GM23338 (cell line): ENCODE measurements around the gene ELANE. TPM values are rescaled to one million over a fixed set of nuclear protein-coding genes. Genes with fewer than 3 reads are reported as not detected.
A peak's percentile ranks its signal among the peaks of the same experiment; 100 is the strongest.

Experiments
- ATAC-seq: fragments of 200-7000 bp; cut with Tn5 transposase; 3 replicates; pipeline ENCODE4 v1.9.1; 2020
- DNase-seq: peaks from one replicate; pipeline ENCODE4 v3.0.0-alpha.2; 2015; ENCODE audit warnings: low spot score
- H2AFZ ChIP-seq: fragments of 200-600 bp; sonication (generic); 2 replicates; pipeline ENCODE4 v1.8.0; 2016; ENCODE audit warnings: antibody characterized with exemption, mild to moderate bottlenecking, moderate library complexity
- H3F3A ChIP-seq: fragments of 200-600 bp; sonication (generic); replicated peaks from 2 replicates; pipeline ENCODE4 v1.8.0; 2017; ENCODE audit warnings: antibody characterized with exemption, mixed run types, low read depth
- H3K27ac ChIP-seq: fragments of 200-600 bp; sonication (generic); 2 replicates; pipeline ENCODE4 v1.6.1; 2016; ENCODE audit warnings: low read depth
- H3K27me3 ChIP-seq: fragments of 200-600 bp; sonication (generic); 2 replicates; pipeline ENCODE4 v1.8.0; 2016; ENCODE audit warnings: mild to moderate bottlenecking, mixed run types, moderate library complexity; ENCODE audit not compliant: insufficient read depth
- H3K36me3 ChIP-seq: fragments of 200-600 bp; sonication (generic); 2 replicates; pipeline ENCODE4 v1.8.0; 2016; ENCODE audit warnings: mild to moderate bottlenecking; ENCODE audit not compliant: insufficient read depth
- H3K4me1 ChIP-seq: fragments of 200-600 bp; sonication (generic); 2 replicates; pipeline ENCODE4 v1.8.0; 2016; ENCODE audit warnings: mild to moderate bottlenecking, moderate library complexity; ENCODE audit not compliant: insufficient read depth
- H3K4me2 ChIP-seq: fragments of 200-600 bp; sonication (generic); 2 replicates; pipeline ENCODE4 v1.7.1; 2017; ENCODE audit warnings: mixed run types
- H3K4me3 ChIP-seq: fragments of 200-600 bp; sonication (generic); 2 replicates; pipeline ENCODE4 v1.6.1; 2016; ENCODE audit warnings: mixed run types
- H3K79me2 ChIP-seq: fragments of 200-600 bp; sonication (generic); replicated peaks from 2 replicates; pipeline ENCODE4 v1.8.0; 2017; ENCODE audit warnings: mild to moderate bottlenecking; ENCODE audit not compliant: insufficient read depth
- H3K9me2 ChIP-seq: fragments of 200-600 bp; sonication (generic); 2 replicates; pipeline ENCODE4 v1.8.0; 2017; ENCODE audit not compliant: insufficient read depth
- H4K20me1 ChIP-seq: fragments of 200-600 bp; sonication (generic); replicated peaks from 2 replicates; pipeline ENCODE4 v1.8.0; 2017; ENCODE audit warnings: mild to moderate bottlenecking; ENCODE audit not compliant: insufficient read depth
- H3K27ac Mint-ChIP-seq: 2 replicates; pipeline ENCODE4 v1.8.0; 2020; ENCODE audit warnings: inconsistent platforms, mild to moderate bottlenecking, moderate library complexity, mixed read lengths
- H3K27me3 Mint-ChIP-seq: 3 replicates; pipeline ENCODE4 v1.8.0; 2022; ENCODE audit warnings: low read depth, mild to moderate bottlenecking, moderate library complexity, mixed read lengths, inconsistent platforms; ENCODE audit not compliant: insufficient read depth, poor library complexity
- H3K36me3 Mint-ChIP-seq: 3 replicates; pipeline ENCODE4 v1.8.0; 2021; ENCODE audit warnings: low read depth, mild to moderate bottlenecking, inconsistent platforms, moderate library complexity, mixed read lengths
- H3K4me1 Mint-ChIP-seq: 3 replicates; pipeline ENCODE4 v1.8.0; 2020; ENCODE audit warnings: mild to moderate bottlenecking, inconsistent platforms, mixed read lengths
- H3K4me3 Mint-ChIP-seq: 3 replicates; pipeline ENCODE4 v1.8.0; 2021; ENCODE audit warnings: moderate library complexity, mild to moderate bottlenecking, inconsistent platforms, mixed read lengths
- H3K9me3 Mint-ChIP-seq: 3 replicates; pipeline ENCODE4 v1.8.0; 2020; ENCODE audit warnings: moderate library complexity, mild to moderate bottlenecking, inconsistent platforms, mixed read lengths
- CREB1 ChIP-seq: fragments of 250-450 bp; sonication (Bioruptor Pico); IDR thresholded peaks from 2 replicates; pipeline ENCODE4 v1.5.0; 2020; ENCODE audit warnings: low read depth, mild to moderate bottlenecking, moderate library complexity
- ETS1 ChIP-seq: IDR thresholded peaks from 2 replicates; pipeline ENCODE4 v1.6.1; 2016; ENCODE audit warnings: antibody characterized with exemption
- EZH2 ChIP-seq: fragments of 200-600 bp; sonication (generic); IDR thresholded peaks from one replicate; pipeline ENCODE4 v1.8.0; 2017; ENCODE audit warnings: antibody characterized with exemption, mild to moderate bottlenecking, low read depth; ENCODE audit not compliant: unreplicated experiment
- EZH2phosphoT487 ChIP-seq: fragments of 200-600 bp; sonication (generic); IDR thresholded peaks from one replicate; pipeline ENCODE4 v1.8.1; 2018; ENCODE audit warnings: antibody characterized with exemption; ENCODE audit not compliant: unreplicated experiment
- NANOG ChIP-seq: IDR thresholded peaks from 2 replicates; pipeline ENCODE4 v1.6.1; 2016; ENCODE audit warnings: antibody characterized with exemption, borderline replicate concordance
- POLR2AphosphoS5 ChIP-seq: IDR thresholded peaks from 2 replicates; pipeline ENCODE4 v1.6.1; 2016; ENCODE audit warnings: antibody characterized with exemption, low read depth
- ZNF114 ChIP-seq: fragments of 250-450 bp; sonication (Bioruptor Pico); IDR thresholded peaks from 2 replicates; pipeline ENCODE4 v1.5.0; 2020; ENCODE audit warnings: mild to moderate bottlenecking, moderate library complexity
- ZNF331 ChIP-seq: fragments of 250-450 bp; sonication (Bioruptor Pico); IDR thresholded peaks from 2 replicates; pipeline ENCODE4 v1.5.0; 2020; ENCODE audit warnings: low read depth, mild to moderate bottlenecking, moderate library complexity
- ZNF462 ChIP-seq: fragments of 250-450 bp; sonication (Bioruptor Pico); IDR thresholded peaks from 2 replicates; pipeline ENCODE4 v1.5.0; 2020; ENCODE audit warnings: mild to moderate bottlenecking, moderate library complexity
- polyA plus RNA-seq: library from polyadenylated mRNA; unstranded; fragments of >200 nt; fragmentation: Nextera tagmentation; extraction: Ambion mirVana; gene quantifications from 2 replicates; pipeline ENCODE4 v1.2.1, GENCODE V29; 2016
- total RNA-seq: library from RNA; depleted of rRNA; stranded (reverse); fragments of >200 nt; shearing (Covaris generic); gene quantifications from 2 replicates; pipeline ENCODE4 v1.2.3, GENCODE V29; 2014

ELANE gene
- total and polyA plus RNA-seq, 2 experiments from 2014 or later, result not detected

DNA sequence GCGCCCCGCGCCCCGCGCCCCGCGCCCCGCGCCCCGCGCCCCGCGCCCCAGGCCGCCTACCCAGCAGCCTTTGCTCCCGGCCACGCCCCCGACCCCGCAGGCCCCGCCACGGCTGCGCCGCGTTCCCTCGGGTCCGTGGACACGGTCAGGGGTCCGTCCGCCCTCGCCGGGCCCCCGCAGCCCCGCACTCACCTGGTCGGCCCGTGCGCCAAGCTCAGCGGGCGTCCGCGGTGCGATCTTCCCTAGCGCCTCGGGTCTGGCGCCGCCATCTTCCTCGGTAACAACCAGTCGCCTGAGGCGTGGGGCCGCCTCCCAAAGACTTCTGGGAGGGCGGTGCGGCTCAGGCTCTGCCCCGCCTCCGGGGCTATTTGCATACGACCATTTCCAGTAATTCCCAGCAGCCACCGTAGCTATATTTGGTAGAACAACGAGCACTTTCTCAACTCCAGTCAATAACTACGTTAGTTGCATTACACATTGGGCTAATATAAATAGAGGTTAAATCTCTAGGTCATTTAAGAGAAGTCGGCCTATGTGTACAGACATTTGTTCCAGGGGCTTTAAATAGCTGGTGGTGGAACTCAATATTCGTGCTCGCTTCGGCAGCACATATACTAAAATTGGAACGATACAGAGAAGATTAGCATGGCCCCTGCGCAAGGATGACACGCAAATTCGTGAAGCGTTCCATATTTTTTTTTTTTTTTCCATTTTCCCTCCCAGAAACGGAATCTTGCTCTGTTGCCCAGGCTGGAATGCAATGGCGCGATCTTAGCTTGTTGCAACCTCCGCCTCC is 41.0 kb downstream of the ELANE start, which contains the start of the genes MED16 and RNU6-9:
Gene MED16, minus strand, starts transcription at position 294 of the 796 bp plus-strand sequence. CDS start 2,056 bp downstream, outside the sequence.
Gene RNU6-9, plus strand, starts transcription at position 591 of the 796 bp plus-strand sequence.
- H3K79me2 ChIP-seq, result no peaks in the 10 kb centered on the region; the same call in 1 of the 2 replicates
- Mint-ChIP-seq H3K9me3 (peaks cover 3% of the 10 kb centered on the region; the same call in 1 of the 3 replicates), H3K36me3 (peaks cover 10% of the 10 kb centered on the region), H3K4me1 (no peaks in the 10 kb centered on the region; the same call in 2 of the 3 replicates), H3K27ac (peak within 1 kb of the TSS; percentile 100), H3K4me3 (peak within 1 kb of the TSS; percentile 82), H3K27me3 (peaks cover 22% of the 10 kb centered on the region)
- peak within 1 kb of the TSS; percentile 86 for H3K4me2 ChIP-seq
- H3K9me2 ChIP-seq, result no peaks in the 10 kb centered on the region
- ATAC-seq (peak; percentile 85), DNase-seq (peak; percentile 97)
- H3K4me3 ChIP-seq, result peak within 1 kb of the TSS; percentile 76
- H3K36me3 ChIP-seq, result no peaks in the 10 kb centered on the region
- peak within 1 kb of the TSS; percentile 85 for H3K27ac ChIP-seq
- no peaks in the 10 kb centered on the region for H3K4me1 ChIP-seq
- no peaks in the 10 kb centered on the region; the same call in 1 of the 2 replicates for H4K20me1 ChIP-seq
- H3K27me3 ChIP-seq, result no peaks in the 10 kb centered on the region
- no peak for TF ChIP-seq EZH2phosphoT487
- TF ChIP-seq POLR2AphosphoS5, result peak; percentile 72
- no peak for TF ChIP-seq EZH2
- no peak; the same call in 1 of the 2 replicates for TF ChIP-seq ZNF114 (CRISPR knock-in tag)
- peak; percentile 48 for TF ChIP-seq ETS1
- TF ChIP-seq NANOG, result no peak
- no peak for TF ChIP-seq ZNF462 (CRISPR knock-in tag)
- no peak for TF ChIP-seq CREB1
- no peak for TF ChIP-seq ZNF331
- H3F3A ChIP-seq, result peaks cover 3% of the 10 kb centered on the region; the same call in 1 of the 2 replicates
- no peak within 1 kb of the TSS for H2AFZ ChIP-seq
